Daoy (cell line): Measurements from ENCODE around the gene CLDN6. TPM values are rescaled to one million over a fixed set of nuclear protein-coding genes. Genes with fewer than 3 reads are reported as not detected.

Source experiments
- DNase-seq: peaks from one replicate; pipeline ENCODE4 v3.0.0-alpha.2; 2015; ENCODE audit warnings: low read depth
- total RNA-seq: library from RNA; depleted of rRNA; stranded (reverse); fragments of >200 nt; shearing (Covaris generic); gene quantifications from 2 replicates; pipeline ENCODE4 v1.2.3, GENCODE V29; 2014

The CLDN6 gene
- total RNA-seq, 1 experiment from 2014 or later = not detected

DNA sequence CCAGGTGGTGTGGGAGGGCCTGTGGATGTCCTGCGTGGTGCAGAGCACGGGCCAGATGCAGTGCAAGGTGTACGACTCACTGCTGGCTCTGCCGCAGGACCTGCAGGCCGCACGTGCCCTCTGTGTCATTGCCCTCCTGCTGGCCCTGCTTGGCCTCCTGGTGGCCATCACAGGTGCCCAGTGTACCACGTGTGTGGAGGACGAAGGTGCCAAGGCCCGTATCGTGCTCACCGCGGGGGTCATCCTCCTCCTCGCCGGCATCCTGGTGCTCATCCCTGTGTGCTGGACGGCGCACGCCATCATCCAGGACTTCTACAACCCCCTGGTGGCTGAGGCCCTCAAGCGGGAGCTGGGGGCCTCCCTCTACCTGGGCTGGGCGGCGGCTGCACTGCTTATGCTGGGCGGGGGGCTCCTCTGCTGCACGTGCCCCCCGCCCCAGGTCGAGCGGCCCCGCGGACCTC is 4.5 kb downstream of the CLDN6 start:
- DNase-seq = no peak

DNA sequence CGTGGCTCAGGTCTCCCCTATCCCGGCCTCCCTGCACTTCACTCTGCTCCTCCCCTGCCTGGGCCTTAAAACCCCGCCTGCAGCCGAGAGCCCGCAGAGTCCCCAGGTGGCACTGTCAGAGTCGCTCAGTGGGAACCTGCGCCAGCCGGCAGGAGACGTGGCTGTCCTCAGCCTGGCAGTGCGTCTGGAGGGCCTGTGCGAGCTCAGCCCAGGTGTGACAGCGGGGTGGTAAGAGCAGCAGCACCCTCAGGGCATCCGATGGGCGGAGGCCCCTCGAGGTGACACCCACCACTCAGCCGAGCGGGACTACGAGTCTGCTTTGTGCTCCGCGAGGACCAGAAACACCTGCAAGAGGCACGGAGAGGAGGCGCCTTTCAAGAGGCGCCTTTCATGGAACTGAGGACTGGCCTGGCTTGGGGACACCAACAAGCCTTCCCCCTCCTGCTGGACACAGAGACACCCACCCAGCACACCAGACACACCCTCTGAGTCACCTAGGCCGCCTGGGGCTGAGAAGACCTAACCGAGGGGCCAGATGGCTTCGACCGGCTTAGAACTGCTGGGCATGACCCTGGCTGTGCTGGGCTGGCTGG is 5.1 kb downstream of the CLDN6 start, which contains the start of gene CLDN9:
Gene CLDN9 (plus strand): TSS at position 96 of the 593 bp plus-strand sequence. CDS start 440 bp downstream, at position 536.
- peak; percentile 51 for DNase-seq

DNA sequence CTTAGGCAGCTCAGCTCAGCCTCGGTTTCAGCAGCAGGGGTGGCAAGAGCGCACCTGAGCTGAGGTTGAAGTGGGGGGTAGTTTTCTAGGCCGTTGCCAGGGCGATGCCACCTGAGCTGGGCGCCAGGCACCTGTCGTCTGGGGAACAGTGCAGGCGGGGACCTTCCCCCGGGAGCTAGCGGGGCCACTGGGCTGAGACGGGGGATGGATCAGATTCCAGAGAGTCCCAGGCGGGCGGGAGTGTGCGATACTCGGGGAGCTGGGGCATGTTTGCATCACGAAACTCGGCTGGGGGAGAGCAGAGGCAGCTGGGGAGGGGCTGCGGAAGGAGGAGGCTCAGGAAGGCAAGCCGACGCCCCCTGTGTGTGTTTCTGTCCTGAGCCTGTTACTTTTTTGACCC is 5.7 kb downstream of the CLDN6 start:
- no peak for DNase-seq

DNA sequence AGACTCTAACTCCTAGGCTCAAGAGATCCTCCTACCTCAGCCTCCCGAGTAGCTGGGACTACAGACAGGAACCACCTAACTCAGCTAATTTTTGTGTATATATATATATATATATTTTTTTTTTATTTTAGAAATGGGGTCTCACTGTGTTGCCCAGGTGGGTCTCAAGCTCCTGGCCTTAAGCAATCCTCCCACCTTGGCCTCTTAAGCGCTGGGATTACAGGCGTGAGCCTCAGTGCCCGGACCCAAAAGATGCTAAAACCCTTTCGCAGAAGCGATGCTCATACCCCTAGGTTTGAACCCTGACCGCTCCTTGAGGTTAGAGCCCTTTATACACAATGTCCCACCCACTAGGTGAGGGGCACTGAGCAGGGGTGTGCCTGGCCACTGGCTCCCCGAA is 7.5 kb downstream of the CLDN6 start:
- no peak for DNase-seq

DNA sequence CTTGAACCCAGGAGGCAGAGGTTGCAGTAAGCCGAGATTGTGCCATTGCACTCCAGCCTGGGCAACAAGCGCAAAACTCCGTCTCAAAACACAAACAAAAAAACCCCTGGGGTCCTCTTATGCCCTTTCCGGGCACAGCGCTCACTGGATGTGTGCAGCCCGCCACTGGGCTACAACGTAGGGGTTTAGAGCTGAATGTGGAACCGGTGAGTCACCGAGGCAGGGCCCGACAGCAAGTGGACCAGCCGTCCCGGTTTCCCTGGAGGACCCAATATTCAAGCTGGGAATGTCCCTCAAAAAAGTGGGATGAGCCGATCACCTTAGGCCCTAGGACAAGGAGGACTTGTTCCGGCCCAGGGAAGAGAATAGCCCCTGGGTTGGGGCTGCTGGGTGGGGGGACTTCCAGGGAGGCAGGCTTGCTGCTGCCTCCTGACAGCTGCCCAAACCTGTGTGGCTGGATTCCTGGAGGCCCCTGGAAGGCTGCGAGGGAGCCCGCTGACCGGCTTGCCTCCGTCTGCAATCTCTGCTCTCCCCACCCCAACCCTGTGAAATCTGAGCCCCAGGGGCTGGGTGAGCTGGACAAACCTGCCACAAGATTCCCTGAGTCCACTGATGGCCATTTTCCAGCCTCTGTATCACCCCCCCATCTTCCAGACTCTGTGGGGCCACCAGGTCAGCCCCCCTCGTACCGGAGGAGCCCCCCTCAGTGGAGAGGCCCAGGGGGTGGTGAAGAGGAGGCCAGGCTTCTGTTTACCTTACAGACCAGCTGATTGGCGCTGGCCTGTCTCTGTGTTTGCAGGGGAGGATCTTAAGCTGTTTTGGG is 8.2 kb downstream of the CLDN6 start:
- no peak for DNase-seq

DNA sequence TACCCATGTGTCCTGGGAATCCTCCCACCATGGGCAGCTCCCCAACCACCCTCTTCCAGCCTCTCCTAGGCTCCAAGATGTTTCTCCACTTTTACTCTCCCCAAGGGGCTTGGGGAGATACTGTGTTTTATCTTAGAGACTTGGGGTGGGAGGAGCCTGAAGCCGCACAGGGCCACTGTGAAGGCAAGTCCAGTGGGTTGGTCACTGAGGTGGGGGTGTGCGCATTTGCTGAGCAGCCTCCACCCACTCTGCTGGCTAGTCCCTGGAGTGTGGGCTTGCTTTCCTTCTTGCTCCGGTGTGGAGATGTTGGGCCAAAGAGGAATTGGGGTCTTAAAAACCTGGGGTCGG is 9.3 kb downstream of the CLDN6 start:
- no peak for DNase-seq

DNA sequence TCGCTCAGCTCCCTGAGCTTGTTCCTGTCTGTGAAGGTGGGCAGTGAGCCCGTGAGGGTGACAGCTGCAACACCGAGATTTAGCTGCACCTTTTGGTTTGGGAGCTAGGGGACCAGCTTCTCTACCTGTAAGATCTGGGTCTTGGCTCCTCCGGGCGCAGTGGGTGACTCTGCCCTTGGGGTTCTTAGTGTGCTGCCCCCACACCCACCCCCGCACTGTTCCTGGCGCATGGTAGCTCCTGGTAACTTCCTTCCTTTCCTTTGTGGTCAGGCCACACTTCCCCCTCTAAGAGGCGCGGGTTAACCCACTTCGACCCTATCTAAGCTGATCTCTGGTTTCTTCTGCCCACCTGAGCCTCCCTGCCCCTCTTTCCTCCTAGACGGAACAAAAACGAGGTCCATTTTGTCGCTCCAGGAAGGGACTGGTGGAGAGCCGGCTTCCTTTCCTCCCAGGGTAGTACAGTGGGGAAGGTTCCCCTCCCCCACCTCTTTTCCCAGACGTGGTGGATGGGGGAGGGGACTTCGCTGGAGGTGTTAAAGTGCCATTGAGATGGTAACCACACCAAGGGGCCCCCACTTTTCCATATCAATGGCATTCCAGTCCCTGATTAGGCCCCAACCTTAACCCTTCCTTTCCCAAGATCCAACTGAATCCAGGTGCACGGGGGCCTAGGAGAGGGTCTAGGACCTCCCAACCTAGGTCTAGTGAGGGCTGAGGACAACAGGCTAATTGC is 9.9 kb downstream of the CLDN6 start:
- no peak for DNase-seq

DNA sequence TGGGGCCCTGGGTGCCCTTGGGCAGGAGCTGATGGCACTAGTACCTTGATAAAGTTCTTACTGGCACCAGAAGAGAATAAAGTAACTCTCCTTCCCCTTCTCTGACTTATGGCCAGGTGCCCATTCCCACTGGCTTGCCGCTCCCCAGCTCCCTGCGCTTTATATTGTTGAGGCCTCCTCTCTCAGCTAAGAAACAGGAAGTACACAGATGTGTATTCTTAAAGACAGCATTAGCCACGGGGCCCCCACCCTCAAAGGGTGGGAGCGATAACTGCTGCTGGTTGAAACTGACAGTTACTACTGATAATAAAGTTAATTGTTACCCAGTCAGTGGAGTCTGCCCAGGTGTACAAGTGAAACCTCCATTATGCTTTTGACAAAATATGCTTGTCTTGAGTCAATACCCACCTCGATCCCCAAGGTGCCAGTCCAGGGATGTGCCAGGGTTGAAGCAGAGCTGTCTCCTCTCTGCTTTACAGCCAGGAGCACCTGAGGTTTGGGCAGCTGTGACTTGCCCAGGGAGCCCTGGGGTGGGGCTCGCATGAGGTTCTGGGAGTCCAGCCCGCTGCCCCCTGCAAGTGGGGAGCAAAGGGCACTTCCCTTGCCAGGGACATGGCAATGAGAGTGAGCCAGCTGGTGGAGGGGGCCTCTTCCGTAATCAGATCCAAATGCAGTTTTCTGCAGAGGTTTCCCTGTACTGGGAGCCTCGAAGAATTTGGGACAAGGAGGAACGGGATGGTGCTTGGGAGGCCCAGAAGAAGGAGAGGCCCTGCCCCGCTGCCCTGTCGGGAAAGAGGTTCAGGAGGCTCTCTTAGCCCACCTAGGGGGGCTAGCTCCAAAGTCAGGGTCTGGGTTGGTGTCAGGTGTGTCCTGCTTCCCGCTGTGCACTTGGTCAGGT is 10.7 kb downstream of the CLDN6 start:
- no peak for DNase-seq

DNA sequence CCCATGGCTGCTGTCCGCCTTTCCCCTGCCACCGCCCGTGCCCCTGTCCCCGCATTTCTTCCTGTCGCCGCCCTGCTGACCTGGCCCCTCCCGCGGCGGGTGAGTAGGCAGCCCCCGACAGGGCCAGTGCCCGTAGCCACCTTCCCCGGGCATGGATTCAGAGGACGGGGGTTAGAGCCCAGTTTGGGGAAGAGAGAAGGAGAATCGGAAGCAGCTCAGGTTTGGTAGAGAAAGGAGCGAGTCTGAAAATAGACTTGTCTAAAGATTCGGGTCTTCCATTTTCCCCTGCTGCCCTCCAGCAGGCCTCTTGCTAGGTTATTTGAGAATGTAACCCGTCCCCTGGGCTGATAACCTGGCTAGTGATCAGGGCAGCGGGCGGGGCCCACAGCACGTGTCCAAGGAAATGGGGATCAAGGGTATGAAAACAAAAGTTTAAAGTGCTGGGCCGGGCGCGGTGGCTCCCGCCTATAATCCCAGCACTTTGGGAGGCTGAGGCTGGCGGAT is 13.2 kb downstream of the CLDN6 start:
- peak; percentile 55 for DNase-seq

DNA sequence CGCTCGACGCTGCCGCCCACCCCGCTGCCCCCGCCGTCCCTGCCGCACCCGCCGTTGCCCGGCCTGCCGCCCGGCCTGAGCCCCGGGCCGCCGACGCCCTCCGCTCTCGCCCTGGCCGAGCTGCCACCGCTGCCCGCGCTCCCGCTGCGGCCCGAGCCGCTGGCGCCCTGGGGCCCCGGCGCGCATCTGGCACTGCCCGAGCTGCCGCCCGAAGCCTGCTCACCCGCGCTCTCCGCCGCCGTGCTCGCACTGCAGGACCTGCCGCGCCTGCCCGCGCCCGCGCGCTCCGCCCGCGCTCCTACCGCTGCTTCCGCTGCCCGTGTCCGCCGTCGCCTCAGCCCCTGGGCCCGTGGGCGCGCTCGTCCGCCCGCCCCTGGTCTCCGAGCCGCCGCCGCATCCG is 13.7 kb downstream of the CLDN6 start:
- peak; percentile 61 for DNase-seq

DNA sequence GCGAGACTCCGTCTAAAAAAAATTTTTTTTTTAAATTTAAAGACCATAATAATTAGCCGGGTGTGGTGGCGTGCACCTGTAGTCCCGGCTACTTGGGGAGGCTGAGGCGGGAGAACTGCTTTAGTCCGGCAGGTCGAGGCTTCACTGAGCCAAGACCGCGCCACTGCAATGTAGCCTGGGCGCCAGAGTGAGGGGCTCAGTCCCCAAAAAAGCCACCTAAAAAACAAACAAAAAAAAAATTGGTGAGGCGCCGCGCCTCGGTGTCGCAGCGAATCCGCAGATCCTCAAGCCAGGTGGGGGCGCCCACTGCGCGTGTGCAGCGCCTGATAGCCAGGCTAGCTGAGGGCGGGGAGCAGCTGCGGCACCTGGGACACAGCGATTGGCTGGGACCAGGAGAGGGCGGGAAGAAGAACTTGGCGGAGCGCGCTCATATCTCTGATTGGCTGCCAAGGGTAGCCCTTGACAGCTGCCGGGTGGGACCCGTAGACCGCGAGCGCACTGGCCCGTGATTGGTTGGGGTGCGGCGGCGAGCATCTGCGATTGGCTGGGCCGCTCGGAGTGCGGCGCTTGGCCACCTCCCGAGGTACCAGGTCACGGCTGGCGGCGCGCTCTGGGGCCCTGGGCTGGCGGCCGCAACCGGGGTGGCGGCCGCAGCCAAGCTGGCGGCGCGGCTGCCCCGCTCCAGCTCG is 14.3 kb downstream of the CLDN6 start:
- DNase-seq = peak; percentile 98

DNA sequence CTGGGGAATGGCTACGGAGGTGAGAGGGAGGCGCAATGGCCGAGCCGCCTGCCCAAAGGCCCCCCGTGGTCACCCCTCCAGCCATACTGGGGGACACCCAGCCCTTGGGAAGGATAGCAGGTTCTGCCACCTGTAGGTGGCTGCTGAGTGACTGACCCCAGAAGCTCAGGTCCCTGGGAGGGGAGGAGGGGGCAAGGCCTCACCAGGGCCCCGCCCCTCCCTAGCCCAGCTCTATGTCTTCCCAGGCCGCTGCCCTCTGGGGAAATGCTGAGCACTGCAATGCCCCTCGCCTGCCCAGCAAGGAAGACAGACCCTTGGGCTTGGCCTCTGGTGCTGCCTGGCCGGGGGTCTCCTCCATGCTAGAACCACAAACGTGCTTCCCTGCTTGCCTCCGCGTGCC is 16.7 kb downstream of the CLDN6 start:
- DNase-seq = no peak

DNA sequence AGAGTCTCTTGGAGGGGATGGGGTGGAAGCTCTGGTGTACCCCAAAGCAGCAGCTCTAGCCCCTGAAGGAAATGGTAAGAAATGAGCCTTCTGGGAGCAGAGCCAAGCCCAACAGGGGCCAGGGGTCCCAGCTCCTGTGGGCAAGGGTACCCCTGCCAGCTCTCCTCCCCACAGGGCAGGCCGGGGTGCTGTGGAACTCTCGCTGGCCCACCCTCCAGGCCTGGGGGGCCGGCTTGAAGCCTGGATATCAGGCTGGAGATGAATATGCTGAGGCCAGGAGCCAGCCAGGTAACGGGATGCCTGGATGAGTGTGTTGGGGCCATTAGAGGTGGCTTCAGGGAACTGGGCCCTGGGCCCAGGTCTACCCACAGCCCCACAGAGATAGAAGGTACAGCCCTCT is 17.4 kb downstream of the CLDN6 start:
- DNase-seq = no peak

DNA sequence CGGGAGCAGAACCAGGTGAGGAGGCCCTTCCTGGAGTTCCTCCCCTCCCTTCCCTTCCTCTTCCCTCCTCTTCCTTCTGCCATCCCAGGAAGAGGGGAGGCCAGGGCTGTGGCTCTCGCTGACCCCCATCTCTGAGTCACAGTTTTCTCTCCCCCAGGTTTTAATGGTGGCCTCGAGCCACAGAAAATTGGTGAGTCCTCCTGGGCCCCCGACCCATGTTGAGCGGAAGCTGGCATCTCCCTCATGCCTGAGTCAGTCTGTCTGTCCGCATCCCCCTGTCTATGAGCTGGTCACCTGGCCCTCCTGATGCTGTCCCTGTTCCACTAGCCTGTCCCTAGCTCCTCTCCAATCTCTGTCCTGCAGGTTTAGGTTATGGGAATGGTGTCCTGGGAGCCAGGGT is 18.1 kb downstream of the CLDN6 start:
- DNase-seq = no peak

DNA sequence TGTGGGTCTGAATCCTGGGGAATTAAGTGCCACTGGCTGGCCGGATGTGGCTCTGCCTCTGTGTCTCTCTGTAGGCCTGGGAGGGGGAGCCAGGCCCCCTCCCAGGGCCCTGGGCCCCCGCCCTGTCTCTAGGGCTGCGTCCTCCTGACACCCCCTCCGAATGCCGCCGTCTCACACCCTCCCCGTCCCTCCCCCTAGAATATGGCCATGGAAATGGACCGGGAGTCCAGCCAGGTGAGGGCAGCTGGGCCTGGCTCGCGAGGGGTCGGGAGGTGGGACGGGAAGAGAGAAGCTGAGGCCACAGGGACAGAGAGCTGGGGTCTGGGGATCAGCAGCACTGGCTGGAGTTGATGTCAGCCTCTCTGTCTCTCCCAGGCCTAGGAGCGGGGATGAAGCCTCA is 21.7 kb downstream of the CLDN6 start:
- no peak for DNase-seq

DNA sequence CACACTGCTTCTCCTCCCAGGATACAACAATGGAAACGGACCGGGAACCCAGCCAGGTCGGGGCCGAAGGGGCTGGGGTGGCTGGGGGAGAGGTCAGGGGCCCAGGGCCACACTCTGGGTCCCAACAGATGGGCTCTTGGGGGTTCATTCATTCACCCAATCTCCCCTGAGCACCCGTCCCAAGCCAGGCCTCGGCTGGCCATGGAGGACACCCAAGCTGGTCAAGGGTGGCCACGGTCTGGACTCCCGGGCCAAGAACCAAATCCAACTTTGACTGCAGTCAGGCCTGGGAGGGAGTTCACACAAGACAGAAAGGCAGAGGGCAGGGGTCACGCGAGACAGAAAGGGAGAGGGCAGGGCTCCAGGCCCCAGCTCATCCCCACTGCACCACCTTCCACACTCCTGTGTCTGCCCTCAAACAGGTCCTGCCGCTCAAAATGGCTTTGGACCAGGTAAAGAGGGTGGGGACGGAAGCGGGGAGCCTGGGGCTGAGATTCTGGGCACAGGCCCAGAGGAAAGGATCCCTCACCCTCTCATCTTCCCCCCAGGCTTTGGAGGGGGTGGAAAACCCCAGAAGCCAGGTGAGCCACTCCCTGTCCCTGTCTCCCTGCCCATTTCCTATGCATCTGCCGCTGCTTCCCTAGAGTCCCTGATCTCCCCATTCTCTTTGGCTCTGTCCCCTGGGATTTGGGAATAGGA is 25.5 kb downstream of the CLDN6 start:
- no peak for DNase-seq

DNA sequence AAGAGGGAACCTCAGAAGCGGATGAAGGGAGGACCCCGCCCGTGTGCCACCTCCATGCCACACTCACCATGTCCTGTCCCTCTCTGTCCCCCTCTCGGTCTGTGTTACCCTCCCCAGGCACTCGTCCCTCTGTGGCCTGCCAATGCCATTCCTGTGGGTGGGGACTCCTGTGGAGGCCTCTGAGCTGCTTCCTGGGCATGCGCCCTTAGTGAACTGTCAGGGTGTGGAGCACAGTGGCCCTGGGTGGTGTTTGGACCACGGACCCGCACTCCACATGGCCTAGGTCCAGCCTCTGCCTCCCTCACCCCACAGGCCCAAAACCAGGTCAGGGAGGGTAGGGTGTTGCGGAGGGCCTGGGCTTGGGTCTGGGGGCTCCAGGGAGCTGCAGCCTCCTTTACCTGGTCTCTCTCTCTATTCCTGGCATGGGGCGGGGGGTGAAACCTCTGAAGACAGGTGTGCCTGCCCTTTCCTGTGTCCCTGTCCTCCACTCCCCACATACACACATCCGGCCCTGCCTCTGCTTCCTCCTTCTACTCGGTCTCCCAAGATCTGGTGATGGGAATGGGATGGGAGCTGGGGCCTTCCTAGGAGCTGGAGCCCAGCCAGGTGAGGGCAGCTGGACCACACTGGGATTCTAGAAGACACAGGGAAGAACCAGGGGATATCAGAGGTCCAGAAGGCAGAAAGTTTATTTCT is 26.3 kb downstream of the CLDN6 start:
- no peak for DNase-seq

DNA sequence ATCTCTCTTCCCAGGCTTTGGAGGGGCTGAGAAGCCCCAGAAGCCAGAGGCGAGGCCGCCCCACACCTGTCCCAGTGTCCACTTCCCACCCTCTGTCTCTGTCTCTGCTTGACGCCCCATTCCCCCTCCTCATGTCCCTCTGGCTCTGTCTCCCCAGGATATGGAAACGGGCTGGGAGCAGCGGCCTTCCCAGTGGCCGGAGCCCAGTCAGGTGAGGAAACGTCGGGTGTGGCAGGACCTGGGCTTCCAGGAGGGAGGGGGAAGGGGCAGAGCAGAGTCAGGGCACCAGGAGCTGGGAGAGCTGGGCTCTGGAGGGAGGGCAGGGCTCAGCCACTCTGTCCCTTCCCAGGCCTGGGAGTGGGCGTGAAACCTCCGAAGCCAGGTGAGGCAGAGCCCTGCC is 27.1 kb downstream of the CLDN6 start:
- no peak for DNase-seq

DNA sequence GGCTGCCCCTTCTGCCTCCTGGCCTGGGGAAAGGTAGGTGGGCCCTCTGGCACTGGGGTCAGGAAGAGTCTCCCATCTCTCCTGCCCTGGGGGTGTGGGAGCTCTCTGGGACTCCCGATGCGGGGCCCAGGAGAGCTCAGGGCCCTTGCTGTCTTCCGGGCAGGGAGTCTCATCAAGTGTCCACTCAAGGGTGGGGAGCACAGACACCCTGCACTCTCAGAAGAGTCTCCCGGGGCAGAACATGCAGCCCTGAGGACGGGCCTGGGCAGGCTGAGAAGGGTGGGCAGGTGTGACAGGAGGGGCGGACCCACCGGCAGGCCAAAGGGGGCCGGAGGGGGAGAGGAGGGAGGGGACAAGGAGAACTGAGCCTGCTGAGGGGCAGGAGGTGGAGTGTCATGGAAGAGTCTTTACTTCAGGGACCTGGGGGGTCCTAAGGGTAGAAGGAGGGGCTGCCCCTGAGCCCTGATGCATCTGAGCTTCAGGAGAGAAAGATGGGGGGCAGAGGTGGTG is 29.3 kb downstream of the CLDN6 start:
- no peak for DNase-seq
